Stimulated activated effector memory CD8-positive, alpha-beta T cell treated with anti-CD3 and anti-CD28 coated beads, Interleukin-12 subunit alpha, Interleukin-12 subunit beta, amount 100 ng/mL, for 72 hours (primary cell): Measurements from ENCODE around the gene FAM83B.
"Not testable (repeated sequence)": the region's sequence is repeated elsewhere in the genome, so short reads cannot be mapped to it uniquely, and the experiment has no call there.

ENCODE experiments used
- ATAC-seq: fragments of 150-1000 bp; cut with Tn5 transposase; 2 replicates; pipeline ENCODE4 v1.10.0; 2021
- DNase-seq, 2 donors: peaks; one replicate each; pipeline ENCODE4 v3.0.0; 2021 to 2022; ENCODE audit warnings: low spot score in 2 of 2
- H3K27ac Mint-ChIP-seq: one replicate; pipeline ENCODE4 v1.8.0; 2022; ENCODE audit warnings: mild to moderate bottlenecking, mixed read lengths
- H3K36me3 Mint-ChIP-seq: one replicate; pipeline ENCODE4 v1.8.0; 2022; ENCODE audit warnings: mild to moderate bottlenecking, mixed read lengths
- H3K4me1 Mint-ChIP-seq: one replicate; pipeline ENCODE4 v1.8.0; 2022; ENCODE audit warnings: mixed read lengths
- H3K4me3 Mint-ChIP-seq: one replicate; pipeline ENCODE4 v1.8.0; 2022; ENCODE audit warnings: mild to moderate bottlenecking, mixed read lengths
- H3K9me3 Mint-ChIP-seq: one replicate; pipeline ENCODE4 v1.8.0; 2022; ENCODE audit warnings: mixed read lengths

FAM83B gene

DNA sequence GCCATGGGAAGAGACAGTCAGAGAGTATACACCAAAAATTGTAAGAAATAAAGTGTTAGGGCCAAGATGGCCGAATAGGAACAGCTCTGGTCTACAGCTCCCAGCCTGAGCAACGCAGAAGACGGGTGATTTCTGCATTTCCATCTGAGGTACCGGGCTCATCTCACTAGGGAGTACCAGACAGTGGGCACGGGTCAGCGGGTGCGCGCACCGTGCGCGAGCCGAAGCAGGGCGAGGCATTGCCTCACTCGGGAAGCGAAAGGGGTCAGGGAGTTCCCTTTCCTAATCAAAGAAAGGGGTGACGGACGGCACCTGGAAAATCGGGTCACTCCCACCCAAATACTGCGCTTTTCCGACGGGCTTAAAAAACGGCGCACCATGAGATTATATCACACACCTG, 114.8 kb downstream of the FAM83B start:
- DNase-seq, H3K36me3 Mint-ChIP-seq, ATAC-seq, H3K9me3 Mint-ChIP-seq, H3K4me1 Mint-ChIP-seq, H3K4me3 Mint-ChIP-seq, H3K27ac Mint-ChIP-seq: not testable (repeated sequence)

DNA sequence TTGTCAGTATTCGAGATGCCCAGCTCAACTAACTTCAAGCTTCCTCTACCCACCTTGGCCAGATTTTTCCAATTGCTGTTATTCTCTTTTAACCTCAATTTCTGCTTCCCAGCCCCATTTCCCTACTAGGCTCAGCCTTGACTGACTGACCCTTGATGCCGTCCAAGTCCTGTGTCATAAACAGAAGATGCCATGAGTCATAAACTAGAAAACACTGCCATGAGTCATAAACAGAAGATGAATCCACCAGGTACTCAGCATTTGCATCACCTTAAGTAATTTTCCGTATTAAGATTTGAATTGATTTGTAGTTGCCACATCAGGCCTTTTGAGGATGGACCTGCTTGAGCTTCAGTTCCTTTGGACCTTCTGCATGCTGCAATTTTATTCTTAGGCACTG, 123.8 kb downstream of the FAM83B start:
- no peaks in the 10 kb centered on the region for H3K4me1 Mint-ChIP-seq
- no peak overlapping the region for H3K4me3 Mint-ChIP-seq
- ATAC-seq (no peak), DNase-seq (no peak)
- no peaks in the 10 kb centered on the region for H3K36me3 Mint-ChIP-seq
- H3K27ac Mint-ChIP-seq, result no peak overlapping the region
- H3K9me3 Mint-ChIP-seq, result peaks cover 5% of the 10 kb centered on the region

DNA sequence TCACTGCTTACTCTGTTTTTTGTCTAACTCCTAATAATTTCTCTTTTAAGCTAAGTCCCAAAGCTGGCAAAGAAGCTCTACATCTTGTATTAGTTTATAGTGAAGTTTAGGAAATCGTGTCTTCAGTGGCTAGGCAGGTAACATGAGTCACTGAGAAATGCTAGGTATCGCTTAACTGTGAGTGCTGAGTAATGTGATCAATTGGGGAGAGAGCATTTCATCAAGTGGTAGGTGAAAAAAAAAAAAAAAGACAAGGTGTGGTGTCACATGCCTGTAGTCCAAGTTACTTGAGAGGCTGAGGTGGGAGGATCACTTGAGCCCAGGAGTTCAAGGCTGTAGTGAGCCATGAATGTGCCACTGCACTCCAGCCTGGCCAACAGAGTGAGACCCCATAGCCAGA, 125.3 kb downstream of the FAM83B start:
- Mint-ChIP-seq H3K4me1 (no peaks in the 10 kb centered on the region), H3K36me3 (no peaks in the 10 kb centered on the region), H3K4me3 (no peak overlapping the region), H3K27ac (no peak overlapping the region), H3K9me3 (peaks cover 5% of the 10 kb centered on the region)
- ATAC-seq (no peak), DNase-seq (no peak)

DNA sequence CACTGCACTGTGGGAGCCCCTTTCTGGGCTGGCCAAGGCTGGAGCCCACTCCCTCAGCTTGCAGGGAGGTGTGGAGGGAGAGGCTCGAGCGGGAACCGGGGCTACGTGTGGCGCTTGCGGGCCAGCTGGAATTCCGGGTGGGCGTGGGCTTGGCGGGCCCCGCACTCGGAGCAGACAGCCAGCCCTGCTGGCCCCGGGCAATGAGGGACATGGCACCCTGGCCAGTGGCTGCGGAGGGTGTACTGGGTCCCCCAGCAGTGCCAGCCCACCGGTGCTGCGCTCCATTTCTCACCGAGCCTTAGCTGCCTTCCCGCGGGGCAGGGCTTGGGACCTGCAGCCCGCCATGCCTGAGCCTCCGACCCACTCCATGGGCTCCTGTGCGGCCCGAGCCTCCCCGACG, 132.6 kb downstream of the FAM83B start:
- H3K4me1 Mint-ChIP-seq, result not testable (repeated sequence)

DNA sequence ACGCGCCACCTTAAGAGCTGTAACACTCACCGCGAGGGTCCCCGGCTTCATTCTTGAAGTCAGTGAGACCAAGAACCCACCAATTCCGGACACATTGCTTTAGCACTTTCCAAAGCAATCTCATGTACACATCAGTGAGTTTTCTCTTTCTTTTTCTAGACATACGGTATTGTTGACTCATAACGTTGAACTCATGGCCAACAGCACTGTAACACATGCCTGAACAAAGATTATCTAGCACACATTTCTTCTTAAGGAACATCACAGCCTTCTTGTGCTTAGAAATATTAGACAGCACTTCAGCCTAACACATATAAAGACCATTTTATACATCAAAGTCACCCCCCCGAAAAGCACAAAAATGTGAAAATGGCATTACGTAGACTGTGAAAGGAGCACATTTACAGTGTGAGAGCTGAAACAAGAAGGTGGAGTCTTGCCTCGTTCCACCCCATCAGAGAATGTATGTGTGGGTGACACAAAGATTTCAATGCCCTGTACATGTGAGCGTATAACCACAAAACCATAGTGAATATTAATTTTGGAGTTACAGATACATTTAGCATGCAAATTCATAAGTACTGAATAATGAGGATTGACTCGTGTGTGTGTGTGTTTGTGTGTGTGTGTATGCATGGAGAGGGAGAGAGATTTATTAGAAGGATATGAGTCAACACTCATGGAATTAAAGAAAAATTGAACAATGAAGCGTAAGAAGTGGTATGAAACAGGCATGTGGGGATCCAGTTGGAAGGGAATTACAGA, 134.1 kb downstream of the FAM83B start:
- Mint-ChIP-seq H3K9me3 (peaks cover 20% of the 10 kb centered on the region), H3K4me3 (no peak overlapping the region), H3K4me1 (no peaks in the 10 kb centered on the region), H3K27ac (no peak overlapping the region), H3K36me3 (no peaks in the 10 kb centered on the region)
- DNase-seq, result no peak
- no peak for ATAC-seq

More for the DNA sequence above, 132.6 kb downstream of the FAM83B start:
- DNase-seq, H3K27ac Mint-ChIP-seq, H3K36me3 Mint-ChIP-seq, ATAC-seq, H3K4me3 Mint-ChIP-seq: not testable (repeated sequence)
- peaks cover 18% of the 10 kb centered on the region for H3K9me3 Mint-ChIP-seq

DNA sequence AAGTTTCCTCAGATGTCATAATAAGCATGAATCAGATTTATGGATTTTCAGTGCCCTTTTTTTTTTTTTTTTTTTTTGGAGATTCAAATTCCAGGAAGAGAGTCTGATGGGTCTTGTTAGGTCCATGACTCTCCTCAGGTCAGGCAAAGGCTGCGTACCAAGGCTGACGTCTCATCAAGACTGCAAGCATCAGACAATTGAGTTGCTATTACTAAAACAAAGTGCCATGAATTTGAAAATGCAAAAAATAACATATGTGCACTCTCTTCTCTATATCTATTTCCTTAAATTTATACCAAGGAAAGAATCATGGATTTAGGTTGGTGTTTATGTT, 134.7 kb downstream of the FAM83B start:
- peaks cover 20% of the 10 kb centered on the region for H3K9me3 Mint-ChIP-seq
- ATAC-seq (no peak), DNase-seq (no peak)
- no peak overlapping the region for H3K4me3 Mint-ChIP-seq
- no peaks in the 10 kb centered on the region for H3K36me3 Mint-ChIP-seq
- no peak overlapping the region for H3K27ac Mint-ChIP-seq
- no peaks in the 10 kb centered on the region for H3K4me1 Mint-ChIP-seq

DNA sequence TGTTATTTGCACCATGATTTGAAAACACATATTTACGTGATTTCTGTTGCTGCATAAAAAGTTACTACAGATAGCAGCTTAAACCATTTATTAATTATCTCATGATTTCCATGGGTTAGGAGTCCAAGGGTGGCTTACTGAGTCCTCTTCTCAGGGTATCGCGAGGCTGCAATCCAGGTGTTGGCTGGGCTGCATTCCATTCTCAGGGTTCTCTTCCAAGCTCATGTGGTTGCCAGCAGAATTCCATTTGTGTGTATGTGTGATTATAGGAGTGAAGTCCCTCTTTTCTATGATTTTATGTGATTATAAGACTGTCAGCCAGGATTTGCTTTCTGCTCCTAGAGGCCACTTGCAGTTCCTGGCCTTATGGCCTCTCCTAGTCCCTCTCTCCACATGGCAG, 135.1 kb downstream of the FAM83B start:
- Mint-ChIP-seq H3K9me3 (peaks cover 24% of the 10 kb centered on the region), H3K4me1 (no peaks in the 10 kb centered on the region), H3K27ac (no peak overlapping the region), H3K36me3 (no peaks in the 10 kb centered on the region), H3K4me3 (no peak overlapping the region)
- DNase-seq (no peak), ATAC-seq (no peak)

DNA sequence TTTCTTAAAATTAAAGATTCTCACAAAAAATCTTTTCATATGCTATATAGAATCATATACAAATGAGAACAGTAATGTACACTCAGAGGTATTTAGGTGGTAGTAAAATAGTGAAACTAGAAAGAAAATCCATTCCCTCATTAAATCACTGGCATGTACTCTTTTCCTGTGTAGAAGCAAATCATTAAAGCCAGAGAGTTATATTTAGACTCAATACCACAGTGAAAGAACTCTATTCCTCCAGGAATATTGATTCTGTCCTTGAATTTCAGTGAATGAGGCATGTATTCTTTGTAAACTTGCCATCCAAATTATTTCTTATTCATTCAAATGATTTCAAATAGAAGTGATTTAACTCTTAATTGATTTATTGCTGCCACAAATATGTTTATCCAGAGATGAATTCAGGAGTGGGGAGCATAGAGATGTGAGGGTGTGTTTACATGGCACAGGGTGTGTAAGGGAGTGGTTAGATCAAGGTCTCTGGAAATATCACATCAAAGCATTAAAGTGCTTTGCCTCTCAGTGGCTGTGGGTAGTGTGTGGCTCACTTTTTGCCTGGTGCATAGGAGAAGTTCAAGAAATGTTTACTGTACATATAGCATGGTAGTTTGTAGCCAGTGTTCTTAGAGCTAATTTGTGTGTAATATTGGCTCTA, 141.2 kb downstream of the FAM83B start:
- Mint-ChIP-seq H3K4me1 (no peaks in the 10 kb centered on the region), H3K9me3 (peaks cover 21% of the 10 kb centered on the region), H3K4me3 (no peak overlapping the region), H3K27ac (no peak overlapping the region), H3K36me3 (no peaks in the 10 kb centered on the region)
- ATAC-seq, result no peak
- no peak for DNase-seq

DNA sequence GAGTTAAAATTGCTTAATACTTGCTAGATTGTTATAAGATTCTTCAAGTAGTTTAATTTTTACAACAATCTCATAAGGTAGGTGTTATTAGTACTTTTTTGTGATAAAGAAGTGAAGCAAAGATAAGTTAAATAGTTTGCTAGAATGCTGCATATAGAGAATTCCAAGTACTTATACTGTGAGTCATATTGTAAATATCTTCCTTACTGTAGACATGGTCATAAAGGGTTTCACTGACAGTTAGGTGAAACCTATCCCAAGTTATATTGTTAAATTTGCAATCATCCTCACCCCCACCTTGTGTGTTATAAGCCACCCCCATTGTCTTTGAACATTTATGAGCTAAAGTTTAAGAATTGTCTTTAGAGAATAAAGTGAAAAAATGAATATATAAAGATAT, 142.0 kb downstream of the FAM83B start:
- DNase-seq, result no peak
- H3K4me3 Mint-ChIP-seq, result no peak overlapping the region
- H3K36me3 Mint-ChIP-seq, result no peaks in the 10 kb centered on the region
- no peak overlapping the region for H3K27ac Mint-ChIP-seq
- ATAC-seq, result no peak
- no peaks in the 10 kb centered on the region for H3K4me1 Mint-ChIP-seq
- H3K9me3 Mint-ChIP-seq, result peaks cover 23% of the 10 kb centered on the region

DNA sequence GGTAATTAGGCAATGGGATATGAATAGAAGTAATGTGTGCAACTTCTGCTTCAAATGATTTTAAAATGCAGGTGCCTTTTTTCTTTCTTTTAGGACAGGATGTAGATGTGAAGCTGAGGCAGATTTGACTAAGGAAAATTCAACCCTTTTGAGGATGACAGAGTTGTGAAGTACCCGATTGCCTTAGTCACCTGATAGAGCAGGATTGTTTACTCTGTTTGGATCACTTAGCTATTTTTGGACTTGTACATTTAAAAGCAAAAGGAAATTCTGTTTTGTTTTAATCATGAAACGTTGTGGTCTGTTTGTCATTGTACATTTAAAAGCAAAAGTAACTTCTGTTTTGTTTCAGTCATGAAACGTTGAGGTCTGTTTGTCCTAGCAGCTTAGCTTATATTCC, 143.4 kb downstream of the FAM83B start:
- Mint-ChIP-seq H3K4me3 (no peak overlapping the region), H3K36me3 (no peaks in the 10 kb centered on the region), H3K9me3 (peaks cover 18% of the 10 kb centered on the region), H3K4me1 (no peaks in the 10 kb centered on the region), H3K27ac (no peak overlapping the region)
- no peak for DNase-seq
- no peak for ATAC-seq
